Body of pancreas (tissue), 4 donors: Measurements from ENCODE around the gene CTBP1. TPM values are rescaled to one million over a fixed set of nuclear protein-coding genes. Genes with fewer than 3 reads are reported as not detected.

ENCODE experiments used
- ATAC-seq: fragments of 150-250 bp; one replicate; pipeline ENCODE4 v1.9.1; 2016
- DNase-seq, 4 donors: peaks; one replicate each; pipeline ENCODE4 v3.0.0-alpha.2; 2019
- H3K27ac ChIP-seq, 4 donors: fragments of 200-600 bp; sonication (generic); 1 replicate in 3 of 4; 2 replicates in 1 of 4; pipeline versions ENCODE4 v1.5.1 to v1.6.1; 2016 to 2019; ENCODE audit warnings: mild to moderate bottlenecking in 1 of 4, mixed read lengths in 1 of 4, moderate library complexity in 1 of 4
- H3K27me3 ChIP-seq, 2 donors: fragments of 200-600 bp; sonication (generic); one replicate each; pipeline ENCODE4 v1.6.0; 2016; ENCODE audit warnings: mild to moderate bottlenecking in 1 of 2
- H3K36me3 ChIP-seq, 2 donors: fragments of 200-600 bp; sonication (generic); replicated peaks in 1 of 2; 2 replicates each; pipeline ENCODE4 v1.5.1; 2016; ENCODE audit warnings: low read depth in 2 of 2; ENCODE audit not compliant: insufficient read depth in 1 of 2
- H3K4me1 ChIP-seq: fragments of 200-600 bp; sonication (generic); one replicate; pipeline ENCODE4 v1.6.0; 2016
- H3K4me3 ChIP-seq, 2 donors: fragments of 200-600 bp; sonication (generic); 1 replicate in 1 of 2; 2 replicates in 1 of 2; pipeline ENCODE4 v1.5.1; 2016 to 2019
- H3K9me3 ChIP-seq, 3 donors: fragments of 200-600 bp; sonication (generic); 1 replicate in 2 of 3; 2 replicates in 1 of 3; pipeline ENCODE4 v1.5.1; 2016
- CTCF ChIP-seq, 7 experiments: fragments of 450-650 bp in 4 of 7; fragments of 200-600 bp in 3 of 7; sonication (generic) in 3 of 7; IDR thresholded peaks; one replicate each; pipeline ENCODE4 v1.5.1; 2016 to 2019; ENCODE audit warnings: antibody characterized with exemption in 7 of 7
- POLR2A ChIP-seq, 3 donors: fragments of 450-650 bp; IDR thresholded peaks; one replicate each; pipeline ENCODE4 v1.6.1; 2016; ENCODE audit warnings: antibody characterized with exemption in 3 of 3, mild to moderate bottlenecking in 2 of 3
- WGBS, 2 donors: methylation state at CpG; one replicate each; pipeline ENCODE4 v1.1.5; 2017; 5-methylcytosine and 5-hydroxymethylcytosine counted together
- intact Hi-C: fragments of 100-400 bp; cut with DNase I; formaldehyde crosslinking; loops from one replicate; pipeline ENCODE4 v1.15.1; 2023
- total RNA-seq, 2 donors: library from RNA; depleted of rRNA; stranded (reverse); fragments of >200 nt; gene quantifications; one replicate each; pipeline ENCODE4 v1.1.0, GENCODE V29; 2016

CTBP1 gene
- total RNA-seq, 2 donors from 2014 or later, result 148 to 458 TPM

GRCh38 chr4:1217366-1217765, 31.6 kb downstream of the CTBP1 start:
- Histone ChIP-seq H3K27me3 (no peaks in the 10 kb centered on the region), H3K4me3 (no peak overlapping the region), H3K9me3 (no peaks in the 10 kb centered on the region), H3K4me1 (peaks cover 12% of the 10 kb centered on the region), H3K27ac (no peak overlapping the region), H3K36me3 (peaks cover 17 to 18% of the 10 kb centered on the region in 2 donors)
- DNase-seq (no peak), ATAC-seq (no peak)
- intact Hi-C loops, result no loop called here
- no peak for TF ChIP-seq CTCF (IDR thresholded peaks at IDR 0.05)
- TF ChIP-seq POLR2A (IDR thresholded peaks at IDR 0.05), result no peak
- 96% methylated on average over 27 of the region's 27 CpGs for WGBS, 2 donors

- 63 to 80% methylated on average over 14 to 18 of the region's 21 CpGs for WGBS, 2 donors
- Histone ChIP-seq H3K36me3 (peaks cover 18% of the 10 kb centered on the region in 2 donors), H3K27ac (no peak overlapping the region), H3K27me3 (no peaks in the 10 kb centered on the region), H3K4me3 (no peak overlapping the region), H3K9me3 (no peaks in the 10 kb centered on the region), H3K4me1 (peaks cover 17% of the 10 kb centered on the region)
- ATAC-seq (no peak), DNase-seq (peak in 1 of 4 donors; percentile 37)
- intact Hi-C loops, result no loop called here
- TF ChIP-seq CTCF (IDR thresholded peaks at IDR 0.05) (no peak), POLR2A (IDR thresholded peaks at IDR 0.05) (no peak)
These were observed 32.0 kb downstream of the CTBP1 start for GRCh38 chr4:1216869-1217294.

- H3K27me3 ChIP-seq, result no peaks in the 10 kb centered on the region
- DNase-seq, result no peak
- ATAC-seq, result no peak
- intact Hi-C loops, result no loop called here
- no peak for TF ChIP-seq CTCF (IDR thresholded peaks at IDR 0.05)
- TF ChIP-seq POLR2A (IDR thresholded peaks at IDR 0.05), result no peak
- H3K36me3 ChIP-seq, result peaks cover 18% of the 10 kb centered on the region in 2 donors
- H3K4me3 ChIP-seq, result no peak overlapping the region
- WGBS, 2 donors, result 91 to 95% methylated on average over 21 to 34 of the region's 34 CpGs
- no peaks in the 10 kb centered on the region for H3K9me3 ChIP-seq
- peaks cover 25% of the 10 kb centered on the region for H3K4me1 ChIP-seq
- H3K27ac ChIP-seq, result no peak overlapping the region
These were observed 32.8 kb downstream of the CTBP1 start for GRCh38 chr4:1216076-1216614.

DNA sequence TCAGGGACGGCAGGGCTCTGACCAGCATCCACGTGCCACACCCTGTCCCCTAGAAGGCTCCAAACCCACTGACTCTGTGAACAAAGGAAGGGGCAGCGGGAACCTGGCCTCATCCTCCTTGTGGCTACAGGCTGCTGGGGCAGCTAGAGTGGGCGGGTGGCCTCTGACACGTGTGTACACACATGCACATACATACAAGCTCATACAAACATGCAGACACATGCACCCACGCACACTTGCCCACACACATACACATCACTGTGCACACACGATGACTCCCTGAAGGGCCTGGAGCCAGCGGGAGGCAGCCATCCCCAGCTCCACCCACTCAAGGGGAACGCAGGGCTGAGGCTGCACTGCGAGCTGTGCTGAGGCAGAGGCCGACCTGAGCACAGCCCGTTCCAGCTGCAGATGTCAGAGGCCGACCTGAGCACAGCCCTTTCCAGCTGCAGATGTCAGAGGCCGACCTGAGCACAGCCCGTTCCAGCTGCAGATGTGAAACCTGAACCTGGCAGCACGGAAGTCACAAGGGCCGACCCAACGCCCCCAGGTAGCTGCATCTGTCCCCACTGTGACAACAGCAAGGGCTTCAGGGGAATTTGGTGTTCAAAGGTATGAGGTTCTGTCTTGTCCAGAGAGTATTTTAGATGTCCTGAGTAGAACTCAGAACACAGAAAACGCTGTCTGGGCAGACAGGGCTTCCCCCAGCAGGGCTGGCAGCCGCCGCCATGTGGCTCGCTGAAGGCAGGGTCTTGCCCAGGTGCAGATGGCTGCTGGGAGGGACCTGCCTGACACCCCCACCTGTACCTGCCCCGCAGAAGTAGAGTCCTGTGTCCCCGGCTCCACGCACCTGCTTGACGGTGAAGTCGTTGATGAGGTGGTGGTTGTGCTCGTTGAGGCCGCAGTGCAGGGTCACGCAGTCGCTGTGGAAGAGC, 33.5 kb downstream of the CTBP1 start:
- no peak for TF ChIP-seq POLR2A (IDR thresholded peaks at IDR 0.05)
- TF ChIP-seq CTCF (IDR thresholded peaks at IDR 0.05), result no peak
- Histone ChIP-seq H3K27me3 (no peaks in the 10 kb centered on the region), H3K27ac (no peak overlapping the region), H3K9me3 (no peaks in the 10 kb centered on the region), H3K4me3 (no peak overlapping the region), H3K36me3 (peaks cover 18% of the 10 kb centered on the region in 2 donors), H3K4me1 (peaks cover 31% of the 10 kb centered on the region)
- 84 to 95% methylated on average over 15 to 28 of the region's 31 CpGs for WGBS, 2 donors
- intact Hi-C loops, result no loop called here
- ATAC-seq (no peak), DNase-seq (peak in 1 of 4 donors; percentile 37)
